ENCODE measurements around the gene GAS7. TPM values are rescaled to one million over a fixed set of nuclear protein-coding genes. Genes with fewer than 3 reads are reported as not detected.

The GAS7 gene
- polyA plus RNA-seq, 3 donors, result 13.7 to 16.6 (median 16.1) TPM

GRCh38 chr17:10201680-10202079 is 3.3 kb upstream of the GAS7 start:
- no peak for DNase-seq (ENCODE audit: low read depth in 3 of 3, low spot score in 2 of 3)

- DNase-seq (ENCODE audit: low read depth in 3 of 3, low spot score in 2 of 3), result no peak
These were observed 2.2 kb upstream of the GAS7 start for GRCh38 chr17:10200645-10201044.

- DNase-seq (ENCODE audit: low read depth in 3 of 3, low spot score in 2 of 3), result no peak
These were observed 1.6 kb upstream of the GAS7 start for GRCh38 chr17:10200016-10200415.

- no peak for DNase-seq (ENCODE audit: low read depth in 3 of 3, low spot score in 2 of 3)
These were observed 491 bp downstream of the GAS7 start for GRCh38 chr17:10197721-10198508.

- DNase-seq (ENCODE audit: low read depth in 3 of 3, low spot score in 2 of 3), result no peak
These were observed 1.1 kb downstream of the GAS7 start for GRCh38 chr17:10197362-10197720.

GRCh38 chr17:10196941-10197340 is 1.5 kb downstream of the GAS7 start:
- DNase-seq (ENCODE audit: low read depth in 3 of 3, low spot score in 2 of 3), result no peak

- DNase-seq (ENCODE audit: low read depth in 3 of 3, low spot score in 2 of 3), result no peak
These were observed 2.0 kb downstream of the GAS7 start for GRCh38 chr17:10196384-10196895.

- DNase-seq (ENCODE audit: low read depth in 3 of 3, low spot score in 2 of 3), result no peak
These were observed 3.2 kb downstream of the GAS7 start for GRCh38 chr17:10195090-10195805.

GRCh38 chr17:10193632-10194031 is 4.8 kb downstream of the GAS7 start:
- DNase-seq (ENCODE audit: low read depth in 3 of 3, low spot score in 2 of 3), result no peak

GRCh38 chr17:10192972-10193371 is 5.4 kb downstream of the GAS7 start:
- no peak for DNase-seq (ENCODE audit: low read depth in 3 of 3, low spot score in 2 of 3)

GRCh38 chr17:10192461-10192860 is 5.9 kb downstream of the GAS7 start:
- DNase-seq (ENCODE audit: low read depth in 3 of 3, low spot score in 2 of 3), result no peak

- no peak for DNase-seq (ENCODE audit: low read depth in 3 of 3, low spot score in 2 of 3)
These were observed 10.9 kb downstream of the GAS7 start for GRCh38 chr17:10187456-10187855.

- no peak for DNase-seq (ENCODE audit: low read depth in 3 of 3, low spot score in 2 of 3)
These were observed 11.5 kb downstream of the GAS7 start for GRCh38 chr17:10186771-10187410.

GRCh38 chr17:10183931-10184930 is 14.2 kb downstream of the GAS7 start:
- no peak for DNase-seq (ENCODE audit: low read depth in 3 of 3, low spot score in 2 of 3)

GRCh38 chr17:10182785-10183184 is 15.6 kb downstream of the GAS7 start:
- no peak for DNase-seq (ENCODE audit: low read depth in 3 of 3, low spot score in 2 of 3)

- DNase-seq (ENCODE audit: low read depth in 3 of 3, low spot score in 2 of 3), result no peak
These were observed 19.9 kb downstream of the GAS7 start for GRCh38 chr17:10178506-10178991.

- DNase-seq (ENCODE audit: low read depth in 3 of 3, low spot score in 2 of 3), result no peak
These were observed 20.4 kb downstream of the GAS7 start for GRCh38 chr17:10177913-10178505.

GRCh38 chr17:10177131-10177912 is 21.1 kb downstream of the GAS7 start:
- DNase-seq (ENCODE audit: low read depth in 3 of 3, low spot score in 2 of 3), result no peak

- DNase-seq (ENCODE audit: low read depth in 3 of 3, low spot score in 2 of 3), result no peak
These were observed 24.5 kb downstream of the GAS7 start for GRCh38 chr17:10173913-10174312.

All from right renal cortex interstitium (tissue), 3 donors.